22Rv1 (cell line): ENCODE measurements around the gene ACER3.

Experiments
- H3K27ac ChIP-seq: fragments of 450-650 bp; 2 replicates; pipeline ENCODE4 v1.5.1; 2017
- ZFX ChIP-seq: fragments of 450-650 bp; IDR thresholded peaks from 2 replicates; pipeline ENCODE4 v1.6.1; 2017; ENCODE audit warnings: antibody characterized with exemption, borderline replicate concordance
- TF ChIP-seq, protein P1 (sequence below): fragments of 450-650 bp; IDR thresholded peaks from 2 replicates; pipeline ENCODE4 v1.5.1; 2017; ENCODE audit warnings: mild to moderate bottlenecking

ACER3 gene

DNA sequence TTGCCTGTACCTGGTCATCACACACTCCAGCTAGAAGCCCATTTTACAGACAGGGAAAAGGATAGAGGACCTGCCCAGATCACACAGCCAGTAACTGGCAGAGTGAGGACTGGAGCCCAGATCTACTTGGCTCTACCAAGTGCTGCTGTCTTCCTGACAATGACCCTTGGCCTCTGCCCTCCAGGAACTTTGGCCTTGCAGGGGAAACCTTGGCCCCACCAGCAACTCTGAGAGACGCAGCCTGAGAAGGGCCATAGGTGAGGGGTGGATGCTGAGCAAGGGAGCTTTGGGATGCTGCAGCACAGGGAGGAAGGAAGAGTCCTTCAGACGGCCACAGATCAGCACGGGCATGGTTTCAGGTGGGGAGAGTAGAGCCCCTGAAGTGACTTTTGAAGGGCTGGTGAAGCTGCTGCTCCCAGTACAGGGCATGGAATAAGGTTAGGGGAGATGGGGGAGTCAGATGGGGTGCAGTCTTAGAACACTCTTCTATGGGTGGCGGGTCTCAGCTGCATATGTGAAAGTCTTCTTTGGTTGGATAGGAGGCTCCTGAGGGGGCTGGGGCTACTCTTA lies 204.0 kb downstream of the ACER3 start:
- TF ChIP-seq, protein P1, sequence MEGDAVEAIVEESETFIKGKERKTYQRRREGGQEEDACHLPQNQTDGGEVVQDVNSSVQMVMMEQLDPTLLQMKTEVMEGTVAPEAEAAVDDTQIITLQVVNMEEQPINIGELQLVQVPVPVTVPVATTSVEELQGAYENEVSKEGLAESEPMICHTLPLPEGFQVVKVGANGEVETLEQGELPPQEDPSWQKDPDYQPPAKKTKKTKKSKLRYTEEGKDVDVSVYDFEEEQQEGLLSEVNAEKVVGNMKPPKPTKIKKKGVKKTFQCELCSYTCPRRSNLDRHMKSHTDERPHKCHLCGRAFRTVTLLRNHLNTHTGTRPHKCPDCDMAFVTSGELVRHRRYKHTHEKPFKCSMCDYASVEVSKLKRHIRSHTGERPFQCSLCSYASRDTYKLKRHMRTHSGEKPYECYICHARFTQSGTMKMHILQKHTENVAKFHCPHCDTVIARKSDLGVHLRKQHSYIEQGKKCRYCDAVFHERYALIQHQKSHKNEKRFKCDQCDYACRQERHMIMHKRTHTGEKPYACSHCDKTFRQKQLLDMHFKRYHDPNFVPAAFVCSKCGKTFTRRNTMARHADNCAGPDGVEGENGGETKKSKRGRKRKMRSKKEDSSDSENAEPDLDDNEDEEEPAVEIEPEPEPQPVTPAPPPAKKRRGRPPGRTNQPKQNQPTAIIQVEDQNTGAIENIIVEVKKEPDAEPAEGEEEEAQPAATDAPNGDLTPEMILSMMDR = no peak
- TF ChIP-seq ZFX = no peak
- no peak overlapping the region for H3K27ac ChIP-seq

DNA sequence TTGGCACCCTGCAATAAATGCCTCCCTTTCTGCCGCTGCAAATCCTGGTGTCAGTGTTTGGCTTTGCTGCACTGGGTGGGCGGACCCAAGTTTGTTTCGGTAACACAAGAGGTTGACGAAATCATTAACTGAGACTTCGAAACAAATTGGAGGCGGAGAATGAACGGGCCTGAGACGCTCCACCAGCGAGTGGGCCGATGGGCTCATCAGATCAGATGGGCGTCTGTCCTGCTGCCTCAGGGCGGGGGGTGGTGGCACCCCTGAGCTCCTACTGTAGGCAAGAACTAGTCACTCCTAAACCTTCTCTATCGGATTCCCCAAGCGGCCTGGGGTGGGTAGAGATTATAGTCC lies 205.1 kb downstream of the ACER3 start:
- no peak overlapping the region; the same call in 1 of the 2 replicates for H3K27ac ChIP-seq
- TF ChIP-seq, protein P1 = no peak
- no peak for TF ChIP-seq ZFX

DNA sequence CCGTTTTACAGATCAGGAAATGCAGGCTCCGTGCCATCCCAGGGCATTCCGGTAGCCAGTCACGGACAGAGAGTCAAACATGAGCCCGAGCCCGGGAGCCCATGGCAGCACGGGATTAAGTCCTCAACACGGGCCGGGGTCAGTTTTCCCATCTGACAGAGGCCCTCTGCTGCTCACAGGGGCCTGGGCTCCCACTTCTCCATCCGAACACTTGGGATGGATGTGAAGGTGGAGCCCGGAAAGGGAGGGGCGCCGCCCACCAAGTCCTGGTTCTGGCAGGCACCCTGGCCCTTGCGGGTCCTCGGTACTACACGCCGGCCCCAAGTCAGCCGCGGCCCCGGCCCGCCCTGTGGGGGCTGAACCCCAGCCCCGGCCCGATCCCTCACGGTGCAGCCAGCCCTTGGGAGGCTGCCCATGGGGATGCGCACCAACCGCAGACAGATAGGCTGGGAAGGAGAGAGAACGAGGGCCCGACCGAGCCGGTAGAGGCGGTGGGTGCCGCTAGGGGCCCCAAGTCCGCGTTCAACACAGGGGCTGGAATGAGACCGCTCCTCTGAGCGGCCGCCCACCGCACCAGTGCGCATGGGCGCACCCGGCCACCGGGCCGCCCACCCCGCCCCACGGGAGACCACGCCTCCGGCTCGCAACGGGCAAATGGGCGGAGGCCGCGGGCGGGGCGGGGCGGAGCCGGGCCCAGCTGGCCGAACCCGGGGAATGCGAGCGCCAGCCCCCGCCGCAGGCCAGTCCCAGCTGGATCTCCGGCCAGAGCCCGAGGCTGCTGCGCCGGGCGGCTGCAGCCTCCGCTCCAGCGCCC lies 205.7 kb downstream of the ACER3 start, which contains the start of gene CAPN5:
CAPN5 (plus strand) TSS at position 743 of the 814 bp plus-strand sequence. CDS start 17,916 bp downstream, outside the sequence.
- H3K27ac ChIP-seq = peak within 1 kb of the TSS; percentile 15; the same call in 1 of the 2 replicates
- TF ChIP-seq ZFX = no peak
- TF ChIP-seq, protein P1 = 0 out of 2 replicates have a peak, but pooled peaks have one; percentile 27

DNA sequence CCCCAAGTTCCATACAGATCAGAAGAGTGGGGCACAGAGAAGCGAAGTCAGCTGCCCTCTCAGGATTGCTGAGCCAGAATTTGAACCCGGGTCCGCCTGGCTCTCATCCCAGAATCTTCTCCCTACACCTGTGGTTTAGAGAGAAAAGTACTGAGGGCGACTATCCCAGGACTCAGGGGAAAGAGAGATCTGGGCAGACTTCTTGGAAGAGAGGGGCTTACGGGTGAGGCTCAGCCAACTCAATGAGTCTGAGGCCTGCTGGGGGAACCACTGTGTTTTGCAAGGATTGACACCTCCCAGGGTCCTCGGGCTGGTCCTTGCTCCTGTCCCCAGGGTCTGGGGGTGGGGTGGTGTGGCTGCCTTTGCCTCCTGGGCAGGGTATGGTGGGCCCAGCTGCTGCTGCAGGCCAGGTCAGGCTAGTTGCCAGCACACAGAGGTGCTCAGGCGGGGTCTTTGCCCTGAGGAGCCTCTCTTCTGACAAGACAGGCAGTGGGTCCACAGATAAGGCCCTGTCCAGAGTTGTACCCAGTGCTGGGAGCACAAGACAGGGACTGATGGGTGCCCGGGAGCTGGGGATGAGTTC lies 207.2 kb downstream of the ACER3 start:
- no peak for TF ChIP-seq ZFX
- TF ChIP-seq, protein P1 = no peak
- no peak overlapping the region for H3K27ac ChIP-seq

DNA sequence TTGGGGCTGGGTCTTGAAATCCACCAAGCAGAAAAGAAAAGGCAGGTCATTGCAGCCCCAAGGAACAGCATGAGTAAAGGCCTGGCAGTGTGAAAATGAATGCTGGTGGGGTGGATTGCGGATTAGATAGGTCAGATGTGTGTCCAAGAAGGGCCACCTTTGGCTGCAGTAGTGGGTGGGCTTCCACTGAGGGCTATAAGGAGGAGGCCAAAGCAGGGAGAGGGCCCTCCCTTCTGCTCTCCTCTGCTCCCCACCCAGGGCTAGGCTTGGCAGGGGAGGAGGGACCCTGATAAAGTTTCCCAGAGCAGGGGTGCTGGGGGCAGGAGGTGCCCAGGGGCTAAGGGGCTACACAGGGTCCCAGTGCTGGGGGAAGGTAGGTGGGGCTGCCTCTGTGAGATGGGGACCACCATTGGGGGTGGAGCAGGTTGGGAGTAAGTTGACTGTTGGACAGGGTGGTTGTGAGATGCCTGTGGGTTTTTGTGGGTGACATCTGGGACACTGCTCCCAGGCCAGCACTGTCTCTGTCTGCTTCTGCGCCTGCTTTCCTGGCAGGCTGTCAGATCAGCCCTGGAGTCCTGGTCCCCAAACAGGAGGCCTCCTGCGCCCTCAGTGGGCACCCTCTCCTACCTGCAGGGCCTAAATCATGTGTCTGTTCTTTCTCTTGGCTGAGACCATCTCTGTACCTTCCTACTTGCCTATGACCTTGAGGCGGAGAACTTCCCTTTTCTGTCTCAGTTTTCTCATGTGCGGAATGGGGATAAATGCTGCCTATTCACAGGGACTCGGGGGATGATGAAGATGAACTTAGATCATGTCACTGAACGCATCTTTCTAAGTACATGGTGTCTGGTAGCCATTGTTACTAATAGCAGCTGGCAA lies 208.0 kb downstream of the ACER3 start:
- TF ChIP-seq ZFX = no peak
- TF ChIP-seq, protein P1 = no peak
- H3K27ac ChIP-seq = no peak overlapping the region

DNA sequence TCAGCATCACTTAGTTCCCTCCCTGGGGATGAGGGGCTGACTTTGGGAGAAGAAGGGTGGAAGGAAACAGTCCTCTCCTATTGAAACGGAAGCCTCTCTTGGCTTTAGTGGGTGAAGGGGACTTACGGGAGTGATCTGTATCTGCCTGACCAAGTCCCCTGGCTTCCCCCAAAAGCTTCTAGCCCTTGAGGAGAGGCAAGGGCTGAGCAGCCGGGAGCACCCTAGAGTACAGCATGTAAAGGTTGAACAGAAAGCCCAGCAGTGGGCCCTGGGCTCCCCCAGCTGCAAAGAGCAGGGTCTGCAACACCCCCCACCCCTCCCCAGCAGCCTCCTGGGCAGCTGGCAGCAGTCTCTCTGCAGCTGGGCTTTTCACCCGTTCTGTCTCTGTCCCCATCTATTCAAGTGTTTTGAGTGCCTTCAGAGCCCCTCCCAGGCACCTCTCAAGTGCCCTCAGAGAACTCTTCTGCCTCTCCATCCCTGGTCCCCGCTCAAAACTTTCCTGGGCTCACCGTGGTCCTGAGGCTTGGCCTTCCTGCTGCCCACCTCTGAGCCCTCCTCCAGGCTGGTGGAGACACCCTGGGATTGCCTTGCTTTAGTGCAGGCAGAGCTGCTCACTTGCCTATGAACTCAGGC lies 208.7 kb downstream of the ACER3 start:
- TF ChIP-seq, protein P1 = no peak
- no peak for TF ChIP-seq ZFX

More for the DNA sequence above, 208.7 kb downstream of the ACER3 start:
- H3K27ac ChIP-seq = no peak overlapping the region
